Stomach (tissue), 4 donors: ENCODE measurements around the gene SIGLEC9.

Experiments
- EP300 ChIP-seq: sonication (generic); formaldehyde crosslinking; IDR thresholded peaks from one replicate; pipeline ENCODE4 v1.6.1; 2017; ENCODE audit warnings: antibody characterized with exemption
- POLR2AphosphoS5 ChIP-seq, 3 donors: sonication (generic); formaldehyde crosslinking; IDR thresholded peaks; one replicate each; pipeline ENCODE4 v1.6.1; 2016; ENCODE audit warnings: antibody characterized with exemption in 3 of 3
- TF ChIP-seq, protein P1 (sequence below), 7 experiments: fragments of 450-650 bp in 4 of 7; fragments of 200-600 bp in 3 of 7; sonication (generic) in 3 of 7; IDR thresholded peaks; one replicate each; pipeline ENCODE4 v1.5.1; 2016 to 2019; ENCODE audit warnings: antibody characterized with exemption in 7 of 7, control low read depth in 2 of 7, mild to moderate bottlenecking in 1 of 7

DNA sequence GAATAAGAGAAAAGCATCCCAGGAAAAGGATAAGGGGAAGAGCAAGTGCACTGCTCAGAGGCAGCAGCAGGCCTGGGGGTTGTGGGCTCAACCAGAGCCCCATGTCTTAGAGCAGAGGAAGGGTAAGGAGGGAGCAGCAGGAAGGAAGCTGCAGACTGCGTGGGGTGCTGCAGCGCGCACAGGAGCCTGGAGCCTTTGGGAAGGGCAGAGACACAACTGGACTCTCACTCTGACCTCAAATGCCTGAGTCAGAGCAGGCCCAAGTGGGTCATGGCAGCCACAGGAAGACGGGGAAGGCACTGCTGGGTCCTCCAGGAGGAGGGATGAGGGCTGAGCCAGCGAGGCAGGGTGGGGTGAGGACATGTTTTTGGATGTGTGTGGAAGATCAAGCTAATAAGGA lies 49.0 kb downstream of the SIGLEC9 start:
- TF ChIP-seq, protein P1, sequence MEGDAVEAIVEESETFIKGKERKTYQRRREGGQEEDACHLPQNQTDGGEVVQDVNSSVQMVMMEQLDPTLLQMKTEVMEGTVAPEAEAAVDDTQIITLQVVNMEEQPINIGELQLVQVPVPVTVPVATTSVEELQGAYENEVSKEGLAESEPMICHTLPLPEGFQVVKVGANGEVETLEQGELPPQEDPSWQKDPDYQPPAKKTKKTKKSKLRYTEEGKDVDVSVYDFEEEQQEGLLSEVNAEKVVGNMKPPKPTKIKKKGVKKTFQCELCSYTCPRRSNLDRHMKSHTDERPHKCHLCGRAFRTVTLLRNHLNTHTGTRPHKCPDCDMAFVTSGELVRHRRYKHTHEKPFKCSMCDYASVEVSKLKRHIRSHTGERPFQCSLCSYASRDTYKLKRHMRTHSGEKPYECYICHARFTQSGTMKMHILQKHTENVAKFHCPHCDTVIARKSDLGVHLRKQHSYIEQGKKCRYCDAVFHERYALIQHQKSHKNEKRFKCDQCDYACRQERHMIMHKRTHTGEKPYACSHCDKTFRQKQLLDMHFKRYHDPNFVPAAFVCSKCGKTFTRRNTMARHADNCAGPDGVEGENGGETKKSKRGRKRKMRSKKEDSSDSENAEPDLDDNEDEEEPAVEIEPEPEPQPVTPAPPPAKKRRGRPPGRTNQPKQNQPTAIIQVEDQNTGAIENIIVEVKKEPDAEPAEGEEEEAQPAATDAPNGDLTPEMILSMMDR (IDR thresholded peaks at IDR 0.05) = no peak
- TF ChIP-seq POLR2AphosphoS5 (IDR thresholded peaks at IDR 0.05) (no peak), EP300 (no peak)
